ENCODE results near the gene TSPAN3. TPM values are rescaled to one million over a fixed set of nuclear protein-coding genes. Genes with fewer than 3 reads are reported as not detected.
A peak's percentile ranks its signal among the peaks of the same experiment; 100 is the strongest.

The TSPAN3 gene
- total and polyA plus RNA-seq, 10 of the 15 experiments (the other 5 are each of a cell fraction or from before 2014, with no cell fraction given): 18.9 to 114 (median 57.2) TPM

DNA sequence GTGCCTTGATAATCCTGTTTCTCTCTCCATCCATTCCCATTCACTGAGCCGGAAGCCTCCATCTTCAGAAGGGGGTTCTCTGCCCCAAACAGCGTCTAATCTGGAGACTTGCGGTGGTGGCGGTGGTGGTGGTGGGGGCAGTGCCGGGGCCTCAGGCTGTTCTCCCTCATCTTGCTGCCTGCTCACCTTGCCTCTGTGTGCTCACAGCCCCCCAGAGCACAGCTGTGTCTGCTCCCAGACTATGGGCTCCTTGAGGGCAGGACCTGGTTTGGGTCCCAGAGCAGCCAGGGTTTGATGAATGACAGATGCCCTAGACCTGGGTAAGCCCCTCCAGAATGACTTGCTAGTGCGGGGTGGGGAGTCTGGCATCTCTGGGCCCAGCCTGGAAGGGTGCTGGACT is 76.4 kb downstream of the TSPAN3 start:
- ChIA-PET SMC1A (ENCODE audit: uncharacterized antibody, unreplicated experiment) (interaction anchor here (1.7 to 7.8 kb wide), 2 partner anchors 15 to 28 kb away, joined by 6 to 99 read pairs; no protein-coding TSS in a partner anchor), RAD21 (ENCODE audit: unreplicated experiment) (interaction anchor here (1.0 to 2.3 kb wide), 11 partner anchors 8 to 187 kb away, joined by 3 to 12 read pairs (median 4); no protein-coding TSS in a partner anchor), CTCF (interaction anchor here (0.9 to 3.2 kb wide), 3 partner anchors 17 to 36 kb away, joined by 3 to 22 read pairs (median 4); no protein-coding TSS in a partner anchor), POLR2A (interaction anchor here (1.3 to 4.4 kb wide), 5 partner anchors 8 to 25 kb away, joined by 5 to 19 read pairs (median 6); no protein-coding TSS in a partner anchor)
- peak overlapping the region; percentile 86 for H2AFZ ChIP-seq (ENCODE audit: control insufficient read depth, low read depth, low read length)
- H3K9ac ChIP-seq (ENCODE audit: control insufficient read depth, insufficient read depth, low read length): peak overlapping the region; percentile 71; the same call in 1 of the 2 replicates
- no peak for DNase-seq (ENCODE audit: low read depth, low spot score)
- H3K27ac ChIP-seq (ENCODE audit: control insufficient read depth, insufficient read depth): peak overlapping the region; percentile 55; the same call in 1 of the 2 replicates
- ATAC-seq: no peak; the same call in 2 of the 3 replicates
- no TSS peak for BruUV-seq (replicated peaks)
- in situ Hi-C loops (cut with MboI) (no loop called here), intact Hi-C loops (cut with micrococcal nuclease; ENCODE audit: unreplicated experiment) (no loop called here)
- TF ChIP-seq NFIC (IDR thresholded peaks at IDR 0.05; ENCODE audit: low read depth, low read length) (no peak), IRF4 (IDR thresholded peaks at IDR 0.05; ENCODE audit: low read depth, low read length) (no peak), MYC (IDR thresholded peaks at IDR 0.05; ENCODE audit: insufficient read depth, insufficient read length, insufficient replicate concordance, low read length, severe bottlenecking) (no peak), CREM (IDR thresholded peaks at IDR 0.05; ENCODE audit: low read depth) (no peak), SMAD1 (IDR thresholded peaks at IDR 0.05; ENCODE audit: low read depth, partially characterized antibody) (no peak), ATF7 (IDR thresholded peaks at IDR 0.05; ENCODE audit: low read depth) (no peak)
- no peak for FAIRE-seq
- H3K4me1 ChIP-seq (ENCODE audit: control insufficient read depth, insufficient read depth, low read length): peaks cover 36% of the 10 kb centered on the region
- peaks cover 6% of the 10 kb centered on the region for H3K79me2 ChIP-seq (ENCODE audit: control insufficient read depth, insufficient read depth, low read length)
- no peak overlapping the region for H3K4me3 ChIP-seq
- H3K4me2 ChIP-seq (ENCODE audit: control insufficient read depth, insufficient read depth): peak overlapping the region; percentile 84
- H3K9me3 ChIP-seq (replicated peaks; ENCODE audit: control insufficient read depth, insufficient read depth, low read length): no peaks in the 10 kb centered on the region
- no peaks in the 10 kb centered on the region for H4K20me1 ChIP-seq (ENCODE audit: control insufficient read depth, insufficient read depth)
- 88% methylated on average over 5 of the region's 6 CpGs for WGBS (ENCODE audit: insufficient coverage, insufficient replicate concordance, low lambda C conversion rate, missing lambda C conversion rate)
- H3K36me3 ChIP-seq (ENCODE audit: control insufficient read depth in 2 of 2, insufficient read depth in 2 of 2, low read length in 1 of 2): no peaks in the 10 kb centered on the region
- H3K27me3 ChIP-seq (replicated peaks in 1 of 2; ENCODE audit: control insufficient read depth in 2 of 2, insufficient read depth in 2 of 2, low read length in 1 of 2): no peaks in the 10 kb centered on the region

DNA sequence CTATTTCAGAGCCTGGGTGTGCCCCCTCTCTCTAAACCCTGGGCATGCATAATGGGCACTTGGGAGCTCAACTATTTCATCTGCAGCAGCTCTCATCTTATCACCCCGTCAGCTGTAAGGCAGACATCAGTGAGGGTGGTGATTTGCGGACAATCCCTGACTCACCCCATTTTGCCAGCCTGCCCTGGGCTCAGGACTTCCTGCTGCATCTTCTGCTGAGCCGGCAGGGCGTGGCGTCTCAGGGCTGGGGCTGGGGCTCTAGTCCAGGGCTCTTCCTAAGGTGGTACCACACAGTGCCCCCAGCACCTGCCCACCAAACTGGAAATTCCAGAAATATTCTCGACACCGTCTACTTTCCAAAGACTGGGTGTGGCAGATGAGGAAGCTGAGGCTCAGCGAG is 76.9 kb downstream of the TSPAN3 start:
- FAIRE-seq: no peak
- no peak overlapping the region for H2AFZ ChIP-seq (ENCODE audit: control insufficient read depth, low read depth, low read length)
- TF ChIP-seq POU2F2 (IDR thresholded peaks at IDR 0.05; ENCODE audit: borderline replicate concordance, low read depth, low read length) (no peak), GATAD2B (conservative IDR thresholded peaks at IDR 0.05; ENCODE audit: low read depth) (0 out of 2 replicates have a peak, but pooled peaks have one; percentile 26), KAT2A (conservative IDR thresholded peaks at IDR 0.05; ENCODE audit: control insufficient read depth, low read depth, low read length) (no peak), ZNF207 (IDR thresholded peaks at IDR 0.05; ENCODE audit: borderline replicate concordance) (no peak)
- in situ Hi-C loops (cut with MboI) (no loop called here), intact Hi-C loops (cut with micrococcal nuclease; ENCODE audit: unreplicated experiment) (no loop called here)
- no peak overlapping the region for H3K4me3 ChIP-seq
- H3K27me3 ChIP-seq (replicated peaks in 1 of 2; ENCODE audit: control insufficient read depth in 2 of 2, insufficient read depth in 2 of 2, low read length in 1 of 2): no peaks in the 10 kb centered on the region
- H3K27ac ChIP-seq (ENCODE audit: control insufficient read depth, insufficient read depth): no peak overlapping the region
- DNase-seq (ENCODE audit: low read depth, low spot score): no peak
- ChIA-PET POLR2A (interaction anchor here (1.1 to 4.4 kb wide), 4 partner anchors 9 to 17 kb away, joined by 5 to 19 read pairs (median 6); no protein-coding TSS in a partner anchor), SMC1A (ENCODE audit: uncharacterized antibody, unreplicated experiment) (interaction anchor here (1.0 to 7.8 kb wide), 3 partner anchors 15 to 37 kb away, joined by 3 to 99 read pairs (median 6); no protein-coding TSS in a partner anchor), RAD21 (ENCODE audit: unreplicated experiment) (interaction anchor here (0.8 to 2.3 kb wide), 9 partner anchors 9 to 188 kb away, joined by 3 to 12 read pairs (median 4); no protein-coding TSS in a partner anchor), CTCF (interaction anchor here (0.9 to 3.2 kb wide), 5 partner anchors 17 to 37 kb away, joined by 3 to 22 read pairs (median 5); no protein-coding TSS in a partner anchor)
- H3K9me3 ChIP-seq (replicated peaks; ENCODE audit: control insufficient read depth, insufficient read depth, low read length): no peaks in the 10 kb centered on the region
- H3K79me2 ChIP-seq (ENCODE audit: control insufficient read depth, insufficient read depth, low read length): peaks cover 6% of the 10 kb centered on the region
- 85% methylated on average over 8 of the region's 8 CpGs for WGBS (ENCODE audit: insufficient coverage, insufficient replicate concordance, low lambda C conversion rate, missing lambda C conversion rate)
- peaks cover 41% of the 10 kb centered on the region for H3K4me1 ChIP-seq (ENCODE audit: control insufficient read depth, insufficient read depth, low read length)
- H3K9ac ChIP-seq (ENCODE audit: control insufficient read depth, insufficient read depth, low read length): no peak overlapping the region
- H3K36me3 ChIP-seq (ENCODE audit: control insufficient read depth in 2 of 2, insufficient read depth in 2 of 2, low read length in 1 of 2): no peaks in the 10 kb centered on the region
- no peak overlapping the region for H3K4me2 ChIP-seq (ENCODE audit: control insufficient read depth, insufficient read depth)
- no TSS peak for BruUV-seq (replicated peaks)
- H4K20me1 ChIP-seq (ENCODE audit: control insufficient read depth, insufficient read depth): no peaks in the 10 kb centered on the region
- ATAC-seq: no peak
